DMS114 treated with DMSO at 0.1 percent for 48 hours (cell line): ENCODE data around the gene SHROOM1.
"Not testable (repeated sequence)": the region's sequence is repeated elsewhere in the genome, so short reads cannot be mapped to it uniquely, and the experiment has no call there.

ENCODE experiments used
- DNase-seq: peaks from one replicate; lab custom pipeline; 2025; ENCODE audit not compliant: unreplicated experiment; lab: John Stamatoyannopoulos, UW

Gene SHROOM1

DNA sequence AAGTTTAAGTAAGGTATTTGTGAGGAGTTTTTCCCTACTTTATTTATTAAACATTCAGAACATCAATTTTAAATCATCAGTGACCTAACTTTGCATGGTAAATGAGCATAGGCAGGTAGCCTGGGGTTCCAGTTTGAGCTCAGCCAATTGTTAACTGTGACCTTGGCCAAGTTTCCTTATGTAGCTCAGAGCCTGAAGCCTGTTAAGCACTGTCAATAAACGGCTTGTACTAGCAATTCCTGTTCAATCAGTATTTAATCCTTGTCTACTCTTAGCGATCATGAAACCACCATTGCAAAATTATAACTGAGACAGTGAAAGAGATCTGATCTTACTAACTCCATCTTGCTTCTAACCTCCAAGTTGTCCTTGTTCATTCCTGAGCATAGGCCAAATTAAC lies 22.0 kb downstream of the SHROOM1 start:
- no peak for DNase-seq

DNA sequence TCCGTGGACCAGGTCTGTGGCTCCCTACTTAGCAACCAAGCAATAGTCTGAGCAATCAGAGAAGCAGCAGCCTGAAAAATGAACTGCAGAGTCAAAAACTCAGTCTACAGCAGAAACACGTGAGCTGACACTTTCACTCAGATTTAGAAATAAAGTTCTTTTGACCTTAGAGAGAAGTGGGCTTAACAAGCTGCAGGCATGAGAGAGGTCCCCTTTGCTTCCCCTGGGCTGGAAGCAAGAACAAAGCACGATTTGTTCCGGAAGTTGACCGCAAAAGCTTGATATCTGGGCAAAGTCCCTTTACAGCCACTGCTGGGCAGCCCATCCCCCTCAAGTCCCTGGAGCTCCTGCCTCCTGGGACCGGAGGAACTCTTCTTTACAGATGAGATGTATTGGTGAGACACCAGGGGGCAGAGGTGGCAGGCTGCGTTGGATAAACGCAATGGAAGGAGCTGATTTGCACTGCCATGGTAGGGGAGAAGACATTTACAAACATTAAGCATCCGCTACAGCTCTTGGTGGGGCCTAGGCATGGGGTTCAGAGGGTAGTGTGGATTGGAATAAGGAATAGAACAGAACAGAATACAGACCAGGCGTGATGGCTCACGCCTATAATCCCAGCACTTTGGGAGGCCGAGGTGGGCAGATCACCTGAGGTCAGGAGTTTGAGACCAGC lies 23.1 kb downstream of the SHROOM1 start:
- DNase-seq: no peak

DNA sequence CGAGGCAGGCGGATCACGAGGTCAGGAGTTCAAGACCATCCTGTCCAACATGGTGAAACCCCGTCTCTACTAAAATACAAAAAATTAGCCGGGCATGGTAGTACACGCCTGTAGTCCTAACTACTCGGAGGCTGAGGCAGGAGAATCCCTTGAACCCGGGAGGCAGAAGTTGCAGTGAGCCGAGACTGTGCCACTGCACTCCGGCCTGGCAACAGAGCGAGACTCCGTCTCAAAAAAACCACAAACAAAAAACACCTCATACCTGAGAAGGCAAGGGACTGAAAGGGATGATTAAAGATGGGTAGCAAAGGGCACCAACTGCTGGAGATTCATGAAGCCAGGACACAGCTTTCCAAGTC lies 23.7 kb downstream of the SHROOM1 start:
- not testable (repeated sequence) for DNase-seq

DNA sequence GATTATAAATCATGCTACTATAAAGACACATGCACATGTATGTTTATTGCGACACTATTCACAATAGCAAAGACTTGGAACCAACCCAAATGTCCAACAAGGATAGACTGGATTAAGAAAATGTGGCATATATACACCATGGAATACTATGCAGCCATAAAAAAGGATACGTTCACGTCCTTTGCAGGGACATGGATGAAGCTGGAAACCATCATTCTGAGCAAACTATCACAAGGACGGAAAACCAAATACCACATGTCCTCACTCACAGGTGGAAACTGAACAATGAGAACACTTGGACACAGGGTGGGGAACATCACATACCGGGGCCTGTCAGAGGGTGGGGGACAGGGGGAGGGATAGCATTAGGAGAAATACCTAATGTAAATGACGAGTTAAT lies 24.6 kb downstream of the SHROOM1 start:
- not testable (repeated sequence) for DNase-seq

DNA sequence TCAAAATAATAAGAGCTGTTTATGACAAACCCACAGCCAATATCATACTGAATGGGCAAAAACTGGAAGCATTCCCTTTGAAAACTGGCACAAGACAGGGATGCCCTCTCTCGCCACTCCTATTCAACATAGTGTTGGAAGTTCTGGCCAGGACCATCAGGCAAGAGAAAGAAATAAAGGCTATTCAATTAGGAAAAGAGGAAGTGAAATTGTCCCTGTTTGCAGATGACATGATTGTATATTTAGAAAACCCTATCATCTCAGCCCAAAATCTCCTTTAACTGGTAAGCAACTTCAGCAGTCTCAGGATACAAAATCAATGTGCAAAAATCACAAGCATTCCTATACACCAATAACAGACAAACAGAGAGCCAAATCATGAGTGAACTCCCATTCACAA lies 26.2 kb downstream of the SHROOM1 start:
- DNase-seq: not testable (repeated sequence)

DNA sequence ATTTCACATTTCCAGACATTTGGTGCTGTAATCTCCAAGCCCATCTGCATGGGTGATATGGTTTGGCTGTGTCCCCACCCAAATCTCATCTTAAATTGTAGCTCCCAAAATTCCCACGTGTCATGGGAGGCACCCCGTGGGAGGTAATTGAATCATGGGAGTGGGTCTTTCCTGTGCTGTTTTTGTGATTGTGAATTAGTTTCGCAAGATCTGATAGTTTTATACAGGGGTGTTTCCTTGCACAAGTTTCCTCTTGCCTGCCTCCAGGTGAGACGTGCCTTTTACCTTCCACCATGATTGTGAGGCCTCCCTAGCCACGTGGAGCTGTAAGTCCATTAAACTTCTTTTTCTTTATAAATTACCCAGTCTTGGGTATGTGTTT lies 27.8 kb downstream of the SHROOM1 start:
- DNase-seq: not testable (repeated sequence)

DNA sequence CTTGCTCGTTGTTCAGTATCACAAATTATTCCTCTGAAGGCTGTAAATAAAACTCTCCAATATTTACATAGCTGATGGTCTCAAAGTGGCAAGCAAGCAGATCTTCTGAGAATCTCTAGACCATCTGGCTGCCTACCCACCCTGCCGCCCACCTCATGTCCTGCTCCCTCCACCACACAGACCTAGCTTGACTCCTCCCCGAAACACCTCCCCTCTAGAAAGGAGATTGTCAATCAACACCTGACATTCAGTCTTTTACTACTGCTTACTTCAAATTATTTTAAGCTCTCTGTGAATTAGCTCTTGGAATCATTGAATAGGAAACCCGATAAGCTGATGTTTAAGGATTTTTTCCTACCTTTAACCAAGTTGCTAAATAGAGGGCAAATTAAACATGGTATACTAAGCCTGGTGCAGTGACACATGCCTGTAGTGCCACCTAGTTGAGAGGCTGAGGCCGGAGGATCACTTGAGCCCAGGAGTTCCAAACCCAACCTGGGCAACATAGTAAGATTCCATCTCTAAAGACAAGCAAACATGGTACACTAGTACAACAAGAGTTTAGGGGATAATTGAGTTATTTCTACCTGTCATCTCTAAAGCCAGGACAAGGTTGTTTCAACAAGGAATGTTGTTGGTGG lies 28.3 kb downstream of the SHROOM1 start:
- no peak for DNase-seq

DNA sequence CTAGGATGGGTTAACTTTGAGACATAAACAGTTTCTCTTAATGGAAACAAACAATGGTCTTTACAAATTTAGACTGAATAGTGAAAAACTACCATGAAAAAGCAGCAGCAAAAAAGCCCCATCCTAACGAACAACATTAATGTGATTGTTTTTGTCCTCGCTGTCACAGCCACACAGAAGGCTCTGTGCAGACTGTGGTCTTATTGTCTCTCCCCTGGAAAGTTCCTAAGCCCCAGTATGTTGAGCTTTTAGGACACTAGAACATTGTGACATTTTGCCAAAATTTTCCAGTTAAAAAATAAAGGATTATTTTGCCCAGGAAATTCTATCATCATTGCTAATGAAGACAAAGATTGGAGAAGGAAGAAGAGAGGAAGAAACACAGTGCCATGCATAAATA lies 29.9 kb downstream of the SHROOM1 start:
- DNase-seq: no peak

DNA sequence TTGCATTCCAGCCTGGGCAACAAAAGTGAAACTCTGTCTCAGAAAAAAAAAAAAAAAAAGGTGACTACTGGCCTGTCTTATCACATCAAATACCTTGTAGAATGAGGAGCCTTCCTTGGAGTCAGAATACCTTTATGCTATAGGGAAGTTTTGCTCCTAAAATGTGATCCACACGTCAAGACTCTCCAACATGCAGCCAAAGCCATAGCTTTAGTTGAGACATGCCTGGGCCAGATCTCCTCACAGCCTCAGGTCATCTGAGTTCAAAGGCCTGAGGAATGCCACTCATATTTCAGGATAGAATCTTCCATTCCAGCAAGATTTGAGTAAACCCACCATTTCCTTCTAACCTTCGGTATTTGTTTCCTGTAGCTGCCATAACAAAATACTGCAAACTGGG lies 31.1 kb downstream of the SHROOM1 start:
- no peak for DNase-seq

DNA sequence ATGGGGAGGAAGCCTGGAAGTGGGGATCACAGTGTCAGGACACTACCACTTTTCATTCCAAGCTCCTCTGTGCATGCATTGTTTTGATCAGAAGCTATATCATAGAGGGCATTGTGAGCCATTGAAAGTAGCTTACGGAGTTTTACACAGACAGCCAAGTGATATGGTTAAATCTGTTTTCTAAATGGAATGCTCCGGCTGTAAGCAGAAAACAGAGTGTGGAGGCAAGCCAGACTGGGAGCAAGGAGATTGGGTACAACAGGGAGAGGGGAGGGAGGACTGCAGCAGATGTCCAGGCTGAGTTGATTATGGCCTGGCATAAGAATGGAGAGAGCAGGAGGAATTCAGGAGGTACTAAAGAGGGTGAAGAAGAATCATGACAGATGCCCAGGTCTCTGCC lies 32.8 kb downstream of the SHROOM1 start:
- DNase-seq: no peak

DNA sequence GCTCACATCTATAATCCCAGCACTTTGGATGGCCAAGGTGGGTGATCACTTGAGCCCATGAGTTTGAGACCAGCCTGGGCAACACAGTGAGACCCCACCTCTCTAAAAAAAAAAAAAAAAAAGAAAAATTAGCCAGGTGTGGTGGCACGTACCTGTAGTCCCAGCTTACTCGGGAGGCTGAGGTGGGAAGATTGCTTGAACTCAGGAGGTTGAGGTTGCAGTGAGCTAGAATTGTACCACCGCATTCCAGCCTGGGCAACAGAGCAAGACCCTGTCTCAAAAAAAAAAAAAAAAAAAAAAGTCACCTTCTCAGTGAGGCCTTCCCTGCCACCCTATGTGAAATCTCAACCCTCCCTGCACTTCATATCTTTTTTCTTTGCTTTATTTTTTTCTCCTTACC lies 39.4 kb downstream of the SHROOM1 start:
- DNase-seq: no peak

DNA sequence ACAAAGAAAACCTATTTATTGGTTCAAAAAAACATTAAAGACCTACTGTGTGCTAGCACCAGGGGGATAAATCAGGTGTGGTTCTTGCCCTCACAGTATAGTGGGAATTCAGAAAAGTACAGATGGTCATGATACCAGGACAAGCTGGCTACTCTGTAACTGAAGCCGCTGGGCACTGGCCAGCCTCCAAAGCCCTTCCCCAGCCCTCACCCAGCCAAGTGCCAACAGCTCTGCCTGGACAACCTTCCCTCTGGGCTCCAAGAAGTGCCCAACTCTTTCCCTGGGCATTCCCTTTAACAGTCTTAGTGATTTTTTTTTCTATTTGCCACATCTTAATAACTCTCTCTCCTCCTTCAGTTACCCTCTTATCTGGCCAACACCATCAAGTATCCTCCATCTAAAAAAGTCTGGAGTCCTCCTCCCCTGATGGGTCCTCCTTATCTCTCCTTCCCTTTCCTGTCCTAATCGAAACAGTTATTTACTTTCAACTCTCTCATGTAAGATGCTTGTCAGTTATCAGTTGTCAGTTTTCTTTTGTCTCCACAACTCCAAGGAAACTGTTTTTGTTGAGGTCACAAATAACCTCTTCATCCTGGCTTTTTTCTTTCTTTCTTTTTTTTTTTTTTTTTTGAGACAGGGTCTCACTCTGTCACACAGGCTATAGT lies 40.1 kb downstream of the SHROOM1 start:
- no peak for DNase-seq

DNA sequence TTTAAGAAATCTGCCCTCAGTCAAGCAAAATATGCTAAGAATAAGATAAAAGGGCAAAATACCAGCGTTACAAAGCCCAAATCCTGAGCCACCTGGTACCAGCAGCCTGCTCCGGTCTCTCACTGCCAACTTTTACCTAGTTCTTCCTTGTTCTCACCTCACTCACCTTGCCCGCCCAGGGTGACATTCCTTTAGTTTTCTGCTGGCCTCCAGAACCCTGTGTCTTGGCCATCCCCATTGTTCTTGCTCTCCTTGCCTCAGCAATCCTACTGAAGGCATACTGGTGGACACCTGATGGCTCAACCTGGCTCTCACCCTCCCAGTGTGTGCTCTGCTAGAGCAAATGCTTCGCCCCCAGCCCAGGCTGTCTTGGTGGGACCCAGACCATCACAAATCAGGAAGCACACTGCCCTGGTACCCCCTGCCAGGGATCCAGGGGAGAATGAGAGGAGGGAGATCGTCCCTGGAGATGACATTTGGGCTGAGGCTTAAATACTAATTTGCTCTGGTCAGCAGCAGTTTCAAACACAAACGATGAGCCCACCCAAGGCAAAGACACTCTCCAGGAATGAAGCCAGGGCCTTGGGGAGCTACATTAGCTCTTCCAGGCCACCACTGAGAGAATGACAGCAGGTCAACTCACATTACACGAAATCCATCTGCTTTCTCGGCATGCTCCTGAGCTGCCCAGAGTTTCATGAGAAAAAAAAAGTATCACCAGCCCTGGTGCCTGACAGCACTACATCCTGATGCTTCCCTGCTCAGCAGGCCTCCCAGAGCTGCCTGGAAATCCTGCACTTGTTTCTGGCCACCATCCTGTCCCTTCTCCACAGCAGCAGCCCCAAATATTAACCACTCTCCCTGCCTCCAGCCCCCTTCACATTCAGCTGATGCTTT lies 41.2 kb downstream of the SHROOM1 start:
- DNase-seq: no peak

DNA sequence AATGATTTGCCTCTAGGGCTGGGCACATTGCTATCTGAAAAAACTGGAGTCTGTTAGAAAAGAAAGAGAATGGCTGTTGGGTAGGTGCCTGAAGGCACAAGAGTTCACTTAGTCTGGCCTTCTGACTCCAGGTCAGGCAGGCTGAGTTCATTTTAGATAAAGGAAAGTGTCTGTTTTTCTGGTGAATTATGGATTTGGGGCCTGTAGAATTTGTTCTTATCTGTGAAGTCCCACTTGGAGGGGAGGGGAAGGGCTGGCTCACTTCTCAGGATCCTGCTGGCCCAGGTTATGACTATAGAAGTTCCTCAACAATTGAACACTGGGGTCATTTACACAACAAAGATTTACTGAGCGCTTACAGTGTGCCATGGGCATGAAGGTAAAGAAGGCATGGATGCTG lies 41.9 kb downstream of the SHROOM1 start:
- DNase-seq: no peak

DNA sequence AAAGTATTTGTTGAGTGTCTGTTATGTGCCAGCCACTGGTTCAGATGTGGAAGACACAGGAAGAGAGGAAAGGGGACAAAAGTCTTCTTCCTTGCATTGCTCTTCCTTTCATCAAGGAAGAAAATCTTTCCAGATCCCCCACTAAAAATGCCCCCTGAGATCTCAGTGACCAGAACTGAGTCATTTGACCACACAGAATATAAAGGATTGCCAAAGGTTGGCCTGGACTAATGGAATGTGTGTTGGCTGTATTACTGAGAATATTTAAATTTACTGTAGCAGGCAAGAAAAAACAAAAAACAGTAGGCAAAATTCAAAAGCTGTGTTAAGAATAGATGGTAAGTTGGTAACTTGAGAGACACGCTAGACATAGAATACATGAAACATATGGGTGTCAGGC lies 43.4 kb downstream of the SHROOM1 start:
- no peak for DNase-seq

DNA sequence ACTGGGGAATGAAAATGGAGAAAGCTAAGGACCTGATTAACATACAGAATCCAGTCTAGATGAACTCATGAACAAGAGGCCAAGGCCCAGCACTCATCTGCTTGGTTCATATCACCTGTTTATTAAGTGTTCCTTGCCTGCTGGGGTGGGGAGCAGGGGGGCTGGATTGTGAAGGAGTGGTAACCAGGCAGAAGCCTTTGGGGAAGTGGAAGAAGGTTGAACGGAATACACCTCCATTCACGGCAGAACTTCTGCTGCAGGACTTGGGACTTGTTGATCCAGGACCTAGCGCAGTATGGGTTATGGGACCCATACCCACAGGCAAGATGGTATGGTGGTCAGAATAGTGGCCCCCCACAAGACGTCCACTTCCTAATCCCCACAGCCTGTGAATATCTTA lies 44.6 kb downstream of the SHROOM1 start:
- DNase-seq: no peak

DNA sequence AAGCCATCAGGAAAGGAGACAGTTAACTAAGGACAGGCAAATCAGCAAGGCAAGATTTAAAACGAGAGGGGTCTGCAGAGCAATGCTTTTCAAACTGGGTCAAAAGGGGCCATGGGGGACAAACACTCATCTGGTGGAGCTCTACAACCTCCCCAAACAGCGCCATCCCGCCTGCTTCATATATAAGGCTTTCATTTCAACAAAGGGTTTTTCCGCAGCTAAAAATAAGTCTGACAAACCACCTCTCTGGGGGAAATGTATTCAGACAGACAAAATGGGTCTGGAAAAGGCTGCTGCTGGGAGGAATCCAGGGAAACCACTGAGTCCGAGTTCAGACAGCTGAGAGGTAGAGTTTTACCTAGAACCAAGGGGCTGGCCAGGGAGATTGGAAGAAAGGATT lies 45.1 kb downstream of the SHROOM1 start:
- no peak for DNase-seq

DNA sequence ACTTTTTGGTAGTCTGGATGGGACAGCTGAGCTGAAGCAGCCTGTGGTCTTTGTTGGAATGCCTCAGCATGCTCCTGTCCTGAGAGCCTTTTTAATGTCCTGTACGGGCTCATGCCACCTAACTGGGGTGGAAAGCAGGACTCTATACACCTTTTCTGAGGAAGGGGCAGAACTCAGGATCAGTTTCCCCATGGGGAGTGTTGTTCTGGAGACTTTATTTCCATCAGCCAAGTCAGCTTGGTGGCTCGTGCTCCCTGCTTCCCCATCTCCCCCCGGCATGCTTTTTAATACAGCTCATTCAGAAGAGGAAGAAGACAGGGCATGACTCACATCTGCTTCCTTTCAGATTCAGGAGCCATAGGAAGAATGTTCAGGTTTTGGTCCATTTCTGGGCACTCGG lies 48.3 kb downstream of the SHROOM1 start:
- no peak for DNase-seq

DNA sequence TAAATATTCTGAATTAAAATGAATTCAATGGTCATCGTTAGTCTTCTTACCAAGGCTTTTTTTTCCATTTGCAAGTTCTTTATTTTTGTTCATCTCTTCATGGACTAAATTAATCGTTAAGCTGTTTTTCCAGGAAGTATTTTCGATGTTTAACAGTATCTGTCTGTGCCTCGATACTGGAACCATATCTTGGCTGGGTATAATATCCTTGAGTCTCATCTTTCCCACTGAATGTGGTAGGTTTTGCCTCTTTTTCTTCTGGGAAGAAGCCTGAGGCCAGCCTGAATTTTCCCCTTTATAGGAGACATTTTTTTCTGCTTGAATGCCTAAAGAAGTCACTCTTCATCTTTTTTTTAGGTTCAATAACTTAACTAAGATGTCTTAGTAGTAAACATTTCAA lies 49.4 kb downstream of the SHROOM1 start:
- DNase-seq: no peak

DNA sequence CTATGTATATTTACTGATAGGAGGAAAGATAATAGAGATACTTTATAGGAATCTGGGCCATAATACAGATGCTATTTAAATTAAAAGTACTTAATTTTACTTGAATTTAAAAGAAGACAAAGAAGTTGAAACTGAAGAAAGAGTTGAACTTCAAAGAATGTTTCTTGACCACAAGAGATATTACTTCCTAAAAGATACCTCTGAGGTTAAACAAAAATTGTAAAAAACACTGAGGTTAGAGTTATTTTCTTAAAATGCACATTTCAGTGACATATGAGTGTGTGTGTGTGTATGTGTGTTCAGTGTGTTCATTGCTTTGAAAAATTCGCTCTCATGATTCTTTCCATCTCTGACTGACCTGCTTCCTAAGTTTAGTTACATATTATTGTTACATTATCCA lies 49.9 kb downstream of the SHROOM1 start:
- DNase-seq: no peak

DNA sequence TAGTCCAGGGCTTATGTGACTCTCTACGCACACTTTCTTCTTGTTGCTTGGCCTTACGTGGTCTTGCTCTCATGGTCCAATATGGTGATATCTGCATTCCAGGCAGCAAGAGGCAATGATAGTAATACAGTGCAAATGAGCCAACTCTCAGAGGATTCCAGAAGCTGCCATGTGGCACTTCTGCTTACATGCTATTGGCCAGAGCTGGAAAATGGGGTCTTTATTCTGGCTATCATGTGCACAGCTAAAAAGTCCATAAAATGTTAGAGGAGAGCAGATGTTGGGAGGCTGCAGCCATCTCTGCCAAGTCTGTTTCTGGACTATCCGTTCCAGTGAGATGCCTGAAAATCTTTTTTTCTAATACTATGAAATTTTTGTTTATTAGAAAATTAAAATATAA lies 50.5 kb downstream of the SHROOM1 start:
- no peak for DNase-seq

DNA sequence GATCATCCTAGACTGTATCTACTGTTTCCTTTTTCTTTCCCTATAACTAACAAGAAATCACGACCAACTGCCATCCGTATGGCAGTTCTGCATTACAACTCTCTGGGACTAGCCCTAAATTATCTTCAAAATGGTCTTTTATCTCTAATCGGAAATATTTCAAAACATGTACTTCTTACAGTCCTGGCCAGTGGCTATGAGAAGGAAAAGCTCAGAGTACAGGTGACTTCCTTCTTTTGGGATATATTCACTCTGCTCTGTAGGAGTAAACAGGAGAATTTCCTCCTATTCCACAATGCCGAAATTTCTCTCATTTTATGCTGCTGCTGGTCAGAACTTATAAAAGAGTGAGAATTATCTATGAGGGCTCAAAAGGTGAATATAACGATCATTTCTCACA lies 51.6 kb downstream of the SHROOM1 start:
- no peak for DNase-seq
